ENCODE measurements around the gene TMEM179.

The TMEM179 gene

GRCh38 chr14:104598910-104599273, 5.7 kb downstream of the TMEM179 start:
- no peak for DNase-seq

GRCh38 chr14:104598039-104598909, 6.3 kb downstream of the TMEM179 start:
- ATAC-seq (no peak), DNase-seq (no peak)

More at GRCh38 chr14:104598910-104599273, 5.7 kb downstream of the TMEM179 start:
- ATAC-seq, result no peak

- ATAC-seq (no peak), DNase-seq (no peak)
These were observed 7.0 kb downstream of the TMEM179 start for GRCh38 chr14:104597576-104597975.

- DNase-seq (no peak), ATAC-seq (no peak)
These were observed 7.6 kb downstream of the TMEM179 start for GRCh38 chr14:104596927-104597351.

- DNase-seq, result no peak
- no peak for ATAC-seq
These were observed 8.1 kb downstream of the TMEM179 start for GRCh38 chr14:104596451-104596918.

GRCh38 chr14:104595911-104596450, 8.6 kb downstream of the TMEM179 start:
- ATAC-seq (no peak), DNase-seq (no peak)

GRCh38 chr14:104595116-104595675, 9.4 kb downstream of the TMEM179 start:
- DNase-seq (no peak), ATAC-seq (no peak)

- no peak for DNase-seq
- no peak for ATAC-seq
These were observed 10.1 kb downstream of the TMEM179 start for GRCh38 chr14:104594310-104595046.

GRCh38 chr14:104593710-104594136, 10.8 kb downstream of the TMEM179 start:
- no peak for DNase-seq
- ATAC-seq, result no peak

GRCh38 chr14:104593241-104593701, 11.3 kb downstream of the TMEM179 start:
- DNase-seq (no peak), ATAC-seq (no peak)

- no peak for ATAC-seq
- no peak for DNase-seq
These were observed 11.8 kb downstream of the TMEM179 start for GRCh38 chr14:104592785-104593184.

- no peak for ATAC-seq
These were observed 12.3 kb downstream of the TMEM179 start for GRCh38 chr14:104592292-104592672.

GRCh38 chr14:104591506-104592291, 12.9 kb downstream of the TMEM179 start:
- ATAC-seq (no peak), DNase-seq (no peak)

More at GRCh38 chr14:104592292-104592672, 12.3 kb downstream of the TMEM179 start:
- DNase-seq, result no peak

GRCh38 chr14:104591031-104591430, 13.5 kb downstream of the TMEM179 start:
- DNase-seq (no peak), ATAC-seq (no peak)

GRCh38 chr14:104590240-104590965, 14.2 kb downstream of the TMEM179 start:
- DNase-seq, result no peak
- ATAC-seq, result no peak

GRCh38 chr14:104589338-104590195, 15.0 kb downstream of the TMEM179 start:
- ATAC-seq (no peak), DNase-seq (no peak)

- DNase-seq, result no peak
- no peak for ATAC-seq
These were observed 16.3 kb downstream of the TMEM179 start for GRCh38 chr14:104588066-104588857.

GRCh38 chr14:104587641-104588040, 16.9 kb downstream of the TMEM179 start:
- DNase-seq, result no peak
- ATAC-seq, result no peak
